ENCODE data around the gene UBE2C.

The UBE2C gene

DNA sequence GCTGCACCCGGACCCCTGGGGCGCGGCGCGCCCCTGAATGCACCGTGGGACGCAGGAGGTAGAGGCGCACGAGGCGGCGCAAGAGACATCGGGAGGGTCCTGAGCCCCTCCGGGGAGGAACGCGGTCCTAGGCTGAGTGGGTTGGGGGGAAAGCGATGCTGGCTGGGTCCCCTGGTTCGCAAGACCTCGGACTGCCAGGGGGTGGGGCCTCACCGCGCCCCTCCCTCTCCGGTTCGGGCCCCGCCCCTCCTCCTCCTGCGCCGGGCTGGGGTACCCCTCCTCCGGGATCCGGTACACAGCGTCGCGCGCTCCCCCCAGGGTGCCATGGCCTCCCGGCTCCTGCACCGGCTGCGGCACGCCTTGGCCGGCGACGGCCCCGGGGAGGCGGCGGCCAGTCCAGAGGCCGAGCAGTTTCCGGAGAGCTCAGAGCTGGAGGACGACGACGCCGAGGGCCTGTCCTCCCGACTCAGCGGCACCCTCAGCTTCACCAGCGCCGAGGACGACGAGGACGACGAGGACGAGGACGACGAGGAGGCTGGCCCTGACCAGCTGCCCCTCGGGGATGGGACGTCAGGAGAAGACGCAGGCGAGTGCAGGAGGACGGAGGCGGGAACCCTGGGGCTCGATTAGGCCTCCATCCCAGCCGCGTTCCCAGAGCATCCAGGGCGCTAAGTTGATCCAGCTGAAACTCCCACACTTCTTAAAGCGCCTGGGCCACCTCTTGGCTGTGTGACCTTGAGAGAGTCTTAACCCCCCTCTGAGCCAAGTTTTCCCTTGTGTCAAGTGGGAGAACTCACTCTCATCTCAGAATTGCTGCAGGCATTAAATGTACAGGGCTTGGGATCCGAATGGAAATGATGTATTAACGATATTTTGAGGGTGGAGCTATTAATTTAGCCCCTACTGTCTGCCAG is 21.7 kb downstream of the UBE2C start:
- DNase-seq (ENCODE audit: low read depth), result no peak

DNA sequence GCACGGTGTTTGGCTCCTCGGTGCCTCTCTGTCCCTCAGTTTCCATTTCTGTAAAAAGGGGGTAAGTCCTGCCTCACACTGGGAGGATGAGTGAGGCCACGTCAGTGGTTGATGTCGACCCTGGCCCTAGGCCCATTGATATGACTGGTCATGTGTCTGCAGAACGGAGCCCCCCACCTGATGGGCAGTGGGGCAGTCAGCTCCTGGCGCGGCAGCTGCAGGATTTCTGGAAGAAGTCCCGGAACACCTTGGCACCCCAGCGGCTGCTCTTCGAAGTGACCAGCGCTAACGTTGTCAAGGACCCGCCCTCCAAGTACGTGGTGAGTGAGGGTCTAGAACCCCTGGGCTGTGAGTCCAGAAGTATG is 22.3 kb downstream of the UBE2C start:
- DNase-seq (ENCODE audit: low read depth), result no peak

DNA sequence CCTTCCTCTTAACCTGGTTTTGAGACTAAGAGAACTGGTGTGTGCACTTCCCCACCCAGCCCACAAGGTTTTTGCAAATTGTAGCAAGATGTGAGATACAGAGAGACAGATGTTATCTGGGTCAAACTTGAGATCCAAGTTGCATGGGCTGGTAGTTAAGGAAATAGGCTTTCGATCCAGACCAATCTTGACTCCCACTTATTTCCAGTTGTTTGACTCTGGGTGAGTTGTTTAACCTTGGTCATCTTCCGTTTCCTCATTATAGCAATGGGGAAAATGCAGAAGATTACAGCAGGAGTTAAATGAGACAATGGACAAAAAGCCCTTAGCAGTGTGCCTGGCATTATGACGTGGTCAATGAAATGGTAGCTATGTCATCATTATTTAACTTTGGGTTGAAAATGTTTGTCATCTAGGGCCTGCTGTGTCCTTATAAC is 22.9 kb downstream of the UBE2C start:
- DNase-seq (ENCODE audit: low read depth), result no peak

DNA sequence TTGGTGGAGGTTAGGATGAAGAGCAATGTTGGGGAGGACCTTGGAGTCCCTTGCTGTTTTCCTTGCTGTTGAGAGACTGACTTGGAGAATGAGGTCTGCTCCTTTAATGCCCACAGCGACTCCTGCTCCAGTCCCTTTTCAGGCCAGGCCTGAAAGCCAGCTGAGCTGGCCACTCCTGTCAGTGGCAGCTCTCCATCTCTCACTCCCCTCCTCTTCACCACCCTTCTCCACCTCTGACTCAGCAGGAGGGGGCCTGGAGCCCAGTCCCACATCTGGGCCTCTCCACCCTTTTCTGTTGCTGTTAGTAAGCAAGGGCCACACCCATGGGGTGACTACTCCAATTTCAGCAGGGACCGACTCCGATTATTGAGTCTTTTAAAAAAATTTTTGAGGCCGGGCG is 23.4 kb downstream of the UBE2C start:
- DNase-seq (ENCODE audit: low read depth), result no peak

DNA sequence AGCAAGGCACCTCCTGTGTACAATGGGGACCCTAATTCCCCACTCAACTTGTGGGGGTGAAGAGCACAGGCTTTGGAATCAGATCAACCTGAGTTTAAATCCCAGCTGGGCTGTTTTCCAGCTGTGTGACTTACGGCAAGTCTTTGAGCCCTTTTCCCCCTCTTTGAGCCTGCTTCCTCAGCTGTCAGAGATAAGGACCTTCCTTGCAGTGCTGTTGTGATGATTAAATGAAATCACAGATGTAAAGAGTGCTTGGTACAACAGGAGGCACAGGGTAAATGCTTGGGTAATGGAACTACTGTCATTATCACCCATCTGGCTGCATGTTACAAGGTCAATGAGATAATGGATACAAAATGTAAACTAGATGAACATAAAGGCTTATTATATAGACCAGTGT is 24.4 kb downstream of the UBE2C start:
- DNase-seq (ENCODE audit: low read depth), result peak; percentile 24

DNA sequence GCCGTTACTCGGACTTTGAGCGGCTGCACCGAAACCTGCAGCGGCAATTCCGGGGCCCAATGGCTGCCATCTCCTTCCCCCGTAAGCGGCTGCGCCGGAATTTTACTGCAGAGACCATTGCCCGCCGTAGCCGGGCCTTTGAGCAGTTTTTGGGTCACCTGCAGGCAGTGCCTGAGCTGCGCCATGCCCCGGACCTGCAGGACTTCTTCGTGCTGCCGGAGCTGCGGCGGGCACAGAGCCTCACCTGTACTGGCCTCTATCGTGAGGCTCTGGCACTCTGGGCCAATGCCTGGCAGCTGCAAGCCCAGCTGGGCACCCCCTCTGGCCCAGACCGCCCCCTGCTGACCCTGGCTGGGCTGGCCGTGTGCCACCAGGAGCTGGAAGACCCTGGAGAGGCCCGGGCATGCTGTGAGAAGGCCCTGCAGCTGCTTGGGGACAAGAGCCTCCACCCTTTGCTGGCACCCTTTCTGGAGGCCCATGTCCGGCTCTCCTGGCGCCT is 28.3 kb downstream of the UBE2C start:
- DNase-seq (ENCODE audit: low read depth), result no peak

DNA sequence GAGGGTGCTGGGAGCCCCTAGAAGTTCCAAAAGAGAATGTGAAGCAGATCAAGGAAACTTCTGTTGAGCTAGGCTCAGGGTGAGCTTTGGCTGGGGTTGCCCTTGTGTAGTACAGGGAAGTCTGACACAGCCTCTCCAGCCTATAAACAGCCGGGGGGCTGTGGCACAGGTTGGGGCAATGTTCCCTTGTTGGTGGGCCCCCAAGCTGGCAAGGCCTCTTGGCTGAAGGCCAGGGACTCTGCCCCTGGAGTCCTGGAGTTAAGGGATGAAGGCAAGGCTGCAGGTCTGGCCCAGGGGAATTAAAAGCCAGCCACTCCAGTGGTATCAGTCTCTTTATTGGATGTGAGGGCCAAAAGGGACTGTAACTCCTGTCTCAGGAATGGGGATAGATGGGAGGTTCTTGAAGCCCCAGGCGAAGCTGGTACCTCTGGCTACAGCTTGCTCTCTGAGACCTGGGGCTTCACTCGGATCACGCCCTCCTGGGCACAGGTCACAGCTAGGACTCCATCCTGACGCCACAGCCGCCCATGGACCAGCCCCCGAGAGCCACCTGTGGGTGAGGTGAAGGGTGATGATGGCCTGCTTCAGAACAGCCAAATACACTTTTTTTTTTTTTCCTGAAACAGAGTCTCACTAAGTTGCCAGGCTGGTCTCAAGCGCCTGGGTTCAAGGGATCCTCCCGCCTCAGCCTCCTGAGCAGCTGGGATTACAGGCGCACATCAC is 29.1 kb downstream of the UBE2C start:
- no peak for DNase-seq (ENCODE audit: low read depth)

DNA sequence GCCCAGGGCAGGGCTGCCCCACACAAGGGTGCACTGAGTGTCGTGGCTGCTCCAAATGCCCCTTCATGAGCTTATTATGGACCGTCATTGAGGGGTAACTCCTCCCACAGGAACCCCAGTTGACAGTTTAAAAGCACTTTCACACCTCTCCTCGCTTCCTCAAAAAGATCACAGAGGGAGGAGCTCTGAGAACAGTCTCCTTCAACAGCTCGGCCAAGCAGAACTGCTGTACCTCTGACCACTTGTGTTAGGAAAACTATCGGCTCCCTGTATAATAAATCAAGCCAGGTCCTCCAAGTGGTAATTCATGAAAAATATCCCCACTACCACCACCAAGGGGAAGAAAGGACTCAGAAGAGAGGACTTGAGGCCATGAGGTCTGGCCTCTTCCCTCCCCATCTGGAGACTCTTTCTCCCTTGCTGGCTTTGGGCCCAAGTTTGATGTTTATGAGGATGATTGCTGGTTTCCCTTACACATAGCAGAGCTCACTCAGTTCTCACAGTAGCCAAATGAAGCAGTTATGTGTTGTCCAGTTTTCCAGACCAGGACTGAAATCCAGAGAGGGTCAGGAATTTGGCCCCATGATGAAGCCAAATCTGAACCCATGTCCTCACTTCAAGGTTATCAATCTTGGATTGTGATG is 29.8 kb downstream of the UBE2C start:
- no peak for DNase-seq (ENCODE audit: low read depth)

DNA sequence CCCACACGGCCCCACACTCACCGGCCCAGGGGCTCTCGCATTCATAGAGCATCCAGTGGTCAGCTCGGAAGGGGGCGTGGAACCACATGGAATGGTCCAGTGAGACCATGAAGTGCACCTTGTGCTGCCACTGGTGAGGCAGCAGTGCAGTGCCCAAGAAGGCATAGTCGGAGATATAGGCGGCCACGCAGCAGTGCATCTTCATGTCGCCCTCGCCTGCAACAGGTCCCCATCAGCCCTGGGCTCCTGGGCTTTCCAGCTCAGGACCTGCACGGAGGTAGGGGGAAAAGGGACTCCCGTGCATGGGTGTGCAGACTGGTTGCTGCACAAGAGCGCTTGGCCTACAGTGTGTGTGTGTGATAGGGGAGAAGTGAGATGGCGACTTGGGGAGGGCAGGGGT is 31.1 kb downstream of the UBE2C start:
- no peak for DNase-seq (ENCODE audit: low read depth)

DNA sequence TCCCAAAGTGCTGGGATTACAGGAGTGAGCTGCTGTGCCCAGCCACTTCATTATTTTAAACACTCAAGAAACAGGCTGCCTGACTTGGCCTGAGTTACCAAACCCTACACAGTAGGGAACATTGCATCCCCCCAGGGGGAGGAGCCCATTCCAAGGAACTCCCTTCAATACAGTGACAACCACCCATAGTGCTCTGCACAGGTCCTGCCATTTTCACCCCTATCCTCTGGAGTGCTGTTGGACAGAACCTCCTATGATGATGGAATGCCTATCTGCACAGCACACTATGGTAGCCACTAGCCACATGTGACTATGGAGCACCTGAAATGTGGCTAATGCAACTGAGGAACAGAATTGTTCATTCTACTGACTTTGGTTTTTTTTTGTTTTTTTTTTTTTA is 33.0 kb downstream of the UBE2C start:
- DNase-seq (ENCODE audit: low read depth), result no peak

DNA sequence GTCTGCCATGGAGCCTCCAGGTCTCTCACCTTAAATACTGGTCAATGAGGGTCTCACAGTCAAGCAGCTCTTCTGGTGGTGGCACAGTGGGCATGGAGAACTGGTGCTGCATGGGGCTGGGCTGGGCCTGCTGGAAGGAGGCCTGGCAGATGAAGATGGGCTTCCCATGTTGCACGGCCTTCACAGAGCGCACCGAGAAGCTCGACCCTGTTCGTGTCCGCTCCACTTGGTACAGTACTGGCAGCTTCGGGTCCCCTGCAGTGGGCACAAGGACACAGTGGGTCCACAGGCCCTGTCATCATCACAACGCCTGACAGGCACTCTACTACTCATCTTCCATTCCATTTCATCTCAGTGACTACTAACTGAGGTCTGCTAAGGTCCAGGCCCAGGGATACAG is 36.0 kb downstream of the UBE2C start:
- no peak for DNase-seq (ENCODE audit: low read depth)

DNA sequence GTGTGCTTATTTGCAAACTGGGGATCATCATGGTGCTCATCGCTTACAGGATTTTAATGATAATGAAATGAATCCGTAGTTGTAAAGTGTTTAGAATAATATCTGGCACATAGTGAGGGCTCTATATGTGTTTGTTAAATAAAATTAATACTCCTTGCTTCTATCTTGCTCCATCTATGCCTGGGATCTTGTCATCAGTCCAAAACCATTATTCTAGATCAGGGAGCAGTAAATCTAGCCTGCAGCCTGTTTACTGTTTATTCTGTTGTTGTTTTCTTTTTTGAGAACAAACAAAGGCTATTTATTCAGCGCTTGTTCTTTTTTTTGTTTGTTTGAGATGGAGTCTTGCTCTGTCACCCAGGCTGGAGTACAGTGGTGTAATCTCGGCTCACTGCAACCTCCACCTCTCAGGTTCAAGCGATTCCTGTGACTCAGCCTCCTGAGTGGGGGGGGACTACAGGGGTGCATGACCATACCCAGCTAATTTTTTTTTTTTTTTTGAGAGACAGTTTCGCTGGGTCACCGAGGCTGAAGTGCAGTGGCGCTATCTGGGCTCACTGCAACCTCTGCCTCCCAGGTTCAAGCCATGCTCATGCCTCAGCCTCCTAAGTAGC is 36.6 kb downstream of the UBE2C start:
- no peak for DNase-seq (ENCODE audit: low read depth)

DNA sequence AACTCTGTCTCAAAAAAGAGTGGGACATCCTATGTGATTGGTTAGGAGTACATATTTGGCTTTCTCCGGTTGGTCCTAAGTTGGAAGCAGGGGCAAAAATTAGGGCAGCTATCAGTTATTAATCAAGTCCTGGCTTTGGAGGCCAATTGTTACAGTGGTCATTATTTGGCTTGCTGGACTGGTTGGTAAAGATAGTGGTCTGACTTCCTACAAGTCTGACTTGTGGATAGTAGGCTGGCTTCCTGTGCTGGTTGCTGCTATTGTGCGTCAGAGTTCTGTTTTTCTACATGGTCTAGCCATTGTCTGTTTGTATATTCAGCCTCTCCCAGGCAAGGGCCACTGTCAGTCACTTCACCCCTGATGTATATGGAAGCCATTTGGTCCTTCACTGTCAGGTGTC is 37.8 kb downstream of the UBE2C start:
- DNase-seq (ENCODE audit: low read depth), result no peak

DNA sequence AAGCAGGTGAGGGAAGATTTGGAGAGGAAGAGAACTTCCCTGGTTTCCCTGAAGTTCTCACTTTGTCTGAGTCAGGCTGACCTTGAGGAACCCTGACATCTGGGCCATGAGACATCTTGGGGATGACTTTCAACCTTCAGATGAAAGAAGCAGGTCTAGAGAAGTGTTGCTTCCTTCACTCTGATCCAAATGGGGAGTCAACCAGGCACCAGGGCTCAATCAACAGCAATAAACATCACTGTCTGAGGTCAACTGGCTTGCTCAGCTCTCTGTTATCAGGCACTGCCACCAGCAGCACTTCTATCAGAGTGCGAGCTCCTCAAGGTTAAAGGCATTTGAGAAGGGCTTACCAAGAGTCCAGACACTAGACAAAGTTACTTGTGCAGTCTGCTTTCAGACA is 38.5 kb downstream of the UBE2C start:
- no peak for DNase-seq (ENCODE audit: low read depth)

DNA sequence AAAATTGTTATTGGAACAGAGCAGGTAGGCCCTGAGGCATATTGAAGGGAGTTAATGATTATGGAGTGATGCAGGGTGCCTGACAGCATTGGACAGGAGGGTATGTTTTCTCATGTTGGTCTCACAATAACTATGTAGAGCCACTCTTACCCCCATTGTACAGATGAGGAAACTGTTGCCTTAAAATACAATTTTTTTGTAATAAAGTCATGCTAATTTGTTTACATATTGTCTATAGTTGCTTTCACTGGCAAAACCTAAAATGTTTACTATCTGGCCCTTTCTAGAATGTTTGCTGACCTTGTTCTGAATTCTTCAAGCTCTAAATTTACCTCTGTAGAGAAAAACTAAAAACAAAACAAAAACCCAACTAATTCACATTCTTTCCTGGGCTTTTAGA is 39.1 kb downstream of the UBE2C start:
- DNase-seq (ENCODE audit: low read depth), result no peak

DNA sequence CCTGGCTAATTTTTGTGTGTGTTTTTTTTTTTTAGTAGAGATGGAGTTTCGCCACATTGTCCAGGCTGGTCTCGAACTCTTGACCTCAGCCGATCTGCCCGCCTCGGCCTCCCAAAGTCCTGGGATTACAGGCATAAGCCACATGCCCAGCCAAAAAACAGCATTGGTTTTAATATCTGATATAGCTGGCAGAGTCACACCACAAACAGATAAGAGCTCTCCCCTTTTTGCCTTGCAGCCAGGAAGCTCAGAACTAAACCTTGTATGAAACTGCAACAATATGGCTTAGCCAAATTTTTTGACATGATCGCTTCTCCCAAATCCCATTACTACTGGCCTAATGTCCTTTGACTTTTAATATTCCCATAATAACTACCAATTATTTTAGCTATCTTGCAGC is 39.9 kb downstream of the UBE2C start:
- no peak for DNase-seq (ENCODE audit: low read depth)

DNA sequence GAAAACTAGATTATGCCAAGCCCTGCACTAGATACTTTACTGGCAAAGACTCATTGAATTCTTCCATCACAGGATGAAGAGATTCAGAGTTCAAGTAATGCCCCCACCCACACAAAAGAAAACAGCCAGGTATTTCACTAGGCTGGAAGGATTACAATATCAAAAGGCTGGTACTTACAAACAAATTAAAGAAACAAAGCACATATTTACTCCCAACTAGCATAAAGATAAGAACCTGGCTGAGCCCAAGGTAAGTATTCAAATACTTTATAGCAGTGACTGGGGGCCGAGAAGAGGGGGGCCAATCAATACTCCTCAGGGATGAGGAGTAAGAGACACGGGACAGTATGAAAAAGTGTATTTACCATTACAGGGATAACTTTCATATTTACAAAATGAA is 41.0 kb downstream of the UBE2C start:
- DNase-seq (ENCODE audit: low read depth), result no peak

DNA sequence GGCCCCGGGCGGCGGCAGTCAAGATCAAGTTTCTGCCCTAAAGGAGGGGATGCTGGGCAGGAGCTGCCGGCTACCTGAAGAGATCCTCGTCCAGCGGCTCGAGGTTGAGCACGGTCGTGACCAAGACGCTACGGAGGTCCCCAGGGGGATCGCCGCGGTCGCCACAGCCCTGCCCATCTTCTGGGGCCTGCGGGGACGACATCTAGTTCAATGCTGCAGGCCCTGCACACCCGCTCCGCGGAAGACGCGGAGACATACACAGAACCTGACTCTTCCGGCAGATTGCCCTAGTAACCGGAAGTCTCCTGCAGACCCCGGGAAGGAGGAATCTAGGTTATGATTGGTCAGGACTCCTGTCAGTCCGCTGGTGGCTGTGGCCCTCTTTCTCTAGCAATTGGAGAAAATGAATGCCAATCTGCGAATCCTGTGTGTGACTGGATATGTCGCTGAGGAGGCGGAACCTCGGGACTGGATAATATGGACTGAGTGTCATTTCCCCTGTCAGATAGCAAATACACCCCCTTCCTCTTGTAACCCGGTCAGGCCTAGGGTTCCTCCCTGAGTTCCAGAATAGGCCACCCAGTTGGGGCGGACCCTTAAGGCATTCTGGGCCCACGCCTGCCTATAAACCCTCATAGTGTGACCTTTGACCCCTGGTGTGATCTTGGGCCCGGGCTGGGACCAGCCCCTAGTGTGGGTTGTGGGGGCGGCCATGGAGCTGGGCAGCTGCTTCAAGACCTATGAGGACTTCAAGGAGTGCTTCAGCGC is 44.9 kb downstream of the UBE2C start, which contains the start of the genes ACOT8 and ZSWIM3:
ACOT8 (minus strand) TSS at position 279 of the 768 bp plus-strand sequence; CDS start at position 202, 77 bp downstream.
ZSWIM3 (plus strand) TSS at position 501 of the 768 bp plus-strand sequence; CDS start at position 713, 212 bp downstream.
- DNase-seq (ENCODE audit: low read depth), result peak; percentile 97

DNA sequence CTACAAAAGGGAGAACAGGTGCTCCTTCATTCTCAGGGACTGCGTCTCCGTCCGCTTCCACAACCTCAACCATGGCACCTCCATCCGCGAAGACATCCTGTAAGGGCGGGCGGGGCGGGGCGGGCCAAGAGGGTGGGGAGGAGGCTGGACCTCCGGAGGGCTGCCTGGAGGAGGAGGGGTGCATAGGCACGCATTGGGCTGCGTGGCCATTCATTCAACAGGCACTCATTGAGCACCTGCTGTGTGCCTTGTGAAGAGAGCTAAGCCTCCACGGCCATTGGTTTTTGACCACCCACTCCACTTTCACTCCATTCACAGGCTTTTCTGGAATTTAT is 45.4 kb downstream of the UBE2C start:
- no peak for DNase-seq (ENCODE audit: low read depth)

DNA sequence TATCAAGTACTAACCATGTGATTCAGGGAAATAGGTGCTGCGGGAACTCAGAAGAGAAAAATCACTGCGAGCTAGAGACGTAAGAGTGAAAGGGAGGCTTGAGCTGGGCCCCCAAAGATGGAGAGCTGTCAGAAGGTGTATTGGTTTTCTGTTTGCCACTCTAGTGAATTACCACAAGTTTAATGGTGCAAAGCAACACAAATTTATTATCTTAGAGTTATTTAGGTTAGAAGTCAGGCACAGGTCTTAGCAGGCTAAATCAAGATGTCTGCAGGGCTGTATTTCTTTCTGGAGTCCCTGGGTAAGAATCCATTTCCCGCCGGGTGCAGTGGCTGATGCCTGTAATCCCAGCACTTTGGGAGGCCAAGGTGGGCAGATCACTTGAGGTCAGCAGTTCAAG is 47.5 kb downstream of the UBE2C start:
- no peak for DNase-seq (ENCODE audit: low read depth)

DNA sequence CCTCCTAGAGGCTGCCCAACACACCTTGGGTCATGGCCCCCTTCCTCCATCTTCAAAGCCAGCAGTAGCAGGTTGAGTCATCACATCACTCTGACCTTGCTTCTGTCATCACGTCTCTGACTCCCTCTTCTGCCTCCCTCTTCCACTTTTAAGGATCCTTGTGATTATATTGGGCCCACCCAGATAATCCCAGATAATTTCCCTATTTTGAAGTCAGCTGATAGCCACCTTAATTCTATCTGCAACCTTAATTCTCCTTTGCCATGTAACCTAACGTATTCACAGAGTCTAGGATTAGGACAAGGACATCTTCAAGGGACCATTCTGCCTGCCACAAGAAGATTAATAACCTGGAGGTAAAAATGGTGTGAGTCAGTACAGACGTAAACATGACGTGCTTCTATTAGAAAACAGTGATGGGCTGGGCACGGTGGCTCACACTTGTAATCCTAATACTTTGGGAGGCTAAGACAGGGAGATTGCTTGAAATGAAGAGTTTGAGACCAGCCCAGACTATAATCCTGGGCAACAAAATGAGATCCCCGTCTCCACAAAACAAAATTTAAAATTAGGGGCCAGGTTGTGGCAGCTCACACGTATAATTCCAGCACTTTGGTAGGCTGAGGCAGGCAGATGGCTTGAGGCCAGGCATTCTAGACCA is 48.2 kb downstream of the UBE2C start:
- no peak for DNase-seq (ENCODE audit: low read depth)
